Lower lobe of right lung (tissue), 2 donors: Measurements from ENCODE around the gene RAB11FIP2. TPM values are rescaled to one million over a fixed set of nuclear protein-coding genes. Genes with fewer than 3 reads are reported as not detected.

Source experiments
- ATAC-seq, 2 donors: fragments of 200-7000 bp; cut with Tn5 transposase; one replicate each; pipeline ENCODE4 v1.9.1; 2020 to 2022; ENCODE audit warnings: mild to moderate bottlenecking in 2 of 2, moderate library complexity in 2 of 2
- DNase-seq: peaks from one replicate; pipeline ENCODE4 v3.0.0-alpha.2; 2020
- H3K27ac ChIP-seq: fragments of 200-600 bp; one replicate; pipeline ENCODE4 v1.8.0; 2022
- H3K27me3 ChIP-seq: fragments of 200-600 bp; one replicate; pipeline ENCODE4 v1.8.0; 2022; ENCODE audit warnings: low read depth
- H3K36me3 ChIP-seq: fragments of 200-600 bp; one replicate; pipeline ENCODE4 v1.8.0; 2022; ENCODE audit warnings: mild to moderate bottlenecking
- H3K4me1 ChIP-seq: fragments of 200-600 bp; one replicate; pipeline ENCODE4 v1.8.0; 2022
- H3K4me3 ChIP-seq: fragments of 200-600 bp; one replicate; pipeline ENCODE4 v1.8.0; 2022; ENCODE audit warnings: mild to moderate bottlenecking
- H3K9me3 ChIP-seq: fragments of 200-600 bp; one replicate; pipeline ENCODE4 v1.8.0; 2022
- intact Hi-C: fragments of 100-400 bp; cut with DNase I; formaldehyde crosslinking; loops from one replicate; pipeline ENCODE4 v1.11.0; 2022
- long read RNA-seq: library from polyadenylated mRNA; unstranded; transcript quantifications from one replicate; pipeline ENCODE4 v2.0.0, GENCODE V29; 2021
- total RNA-seq: library from RNA; stranded (reverse); fragmentation: NEBNext Ultra II Directional; extraction: Animal tissue kit (Norgen Biotek cat#: 25700); gene quantifications from one replicate; pipeline ENCODE4 v1.2.1, GENCODE V29; 2021
- TF ChIP-seq, protein P1 (sequence below): fragments of 200-600 bp; IDR thresholded peaks from one replicate; pipeline ENCODE4 v1.8.0; 2022; ENCODE audit warnings: antibody characterized with exemption, mild to moderate bottlenecking
- donor health status: DM: no; HTN: yes; CAD: no; lungs with severe emphysema.

RAB11FIP2 gene, protein sequence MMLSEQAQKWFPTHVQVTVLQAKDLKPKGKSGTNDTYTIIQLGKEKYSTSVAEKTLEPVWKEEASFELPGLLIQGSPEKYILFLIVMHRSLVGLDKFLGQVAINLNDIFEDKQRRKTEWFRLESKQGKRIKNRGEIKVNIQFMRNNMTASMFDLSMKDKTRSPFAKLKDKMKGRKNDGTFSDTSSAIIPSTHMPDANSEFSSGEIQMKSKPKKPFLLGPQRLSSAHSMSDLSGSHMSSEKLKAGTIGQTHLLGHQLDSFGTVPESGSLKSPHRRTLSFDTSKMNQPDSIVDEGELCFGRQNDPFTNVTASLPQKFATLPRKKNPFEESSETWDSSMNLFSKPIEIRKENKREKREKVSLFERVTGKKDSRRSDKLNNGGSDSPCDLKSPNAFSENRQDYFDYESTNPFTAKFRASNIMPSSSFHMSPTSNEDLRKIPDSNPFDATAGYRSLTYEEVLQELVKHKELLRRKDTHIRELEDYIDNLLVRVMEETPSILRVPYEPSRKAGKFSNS
- total RNA-seq, result 31.0 TPM
- long read RNA-seq, full-length matches to known transcripts, result 6 of 39 reads
- long read RNA-seq, partial matches to known transcripts, result 32 of 39 reads
- long read RNA-seq, other reads (novel, unspliced or antisense), result 1 of 39 reads

DNA sequence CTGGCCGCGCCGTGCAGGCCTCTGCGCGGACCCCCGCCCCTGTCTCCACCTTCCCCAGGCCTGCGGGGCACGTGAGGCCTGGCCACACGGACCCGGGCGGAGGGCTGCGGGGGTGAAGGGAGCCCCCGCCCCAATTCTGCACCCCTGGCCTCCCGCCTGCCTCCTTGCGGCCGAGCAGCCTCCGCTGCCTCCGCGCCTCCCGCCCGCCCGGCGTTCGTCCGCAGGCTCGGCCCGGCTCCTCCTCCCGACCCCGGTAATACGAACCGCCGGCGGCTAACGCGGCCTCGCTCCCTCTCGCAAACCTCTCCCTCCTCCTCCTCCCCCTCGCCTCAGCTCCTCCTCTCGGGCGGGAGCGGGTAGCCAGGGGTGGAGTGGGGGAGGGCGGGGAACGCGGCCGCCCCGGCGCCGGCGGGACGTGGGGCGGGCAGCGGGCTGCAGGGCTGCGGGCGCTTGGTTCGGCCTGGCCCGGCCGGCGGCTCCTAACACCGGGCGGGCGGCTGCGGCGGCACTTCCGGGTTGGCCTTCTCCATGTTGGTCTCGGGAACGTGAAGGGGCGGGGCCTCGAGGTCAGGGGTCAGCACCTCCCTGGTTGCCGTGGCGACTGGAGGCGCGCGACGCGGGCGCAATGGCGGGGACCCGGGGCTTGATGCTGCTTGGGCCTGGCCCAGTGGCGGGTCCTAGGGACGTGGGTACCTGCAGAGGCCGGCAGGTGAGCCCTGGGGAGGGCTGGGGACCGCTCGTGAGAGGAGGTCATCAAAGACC is at the start of gene RAB11FIP2:
RAB11FIP2 (minus strand) TSS at position 547 of the 762 bp plus-strand sequence. CDS start 778 bp downstream, outside the sequence.
- DNase-seq (peak; percentile 99), ATAC-seq (peak; percentile 96 to 97)
- intact Hi-C loops, result no loop called here
- Histone ChIP-seq H3K27ac (peak within 1 kb of the TSS; percentile 92), H3K4me1 (peaks cover 38% of the 10 kb centered on the region), H3K4me3 (peak within 1 kb of the TSS; percentile 83), H3K27me3 (no peaks in the 10 kb centered on the region), H3K36me3 (no peaks in the 10 kb centered on the region), H3K9me3 (no peaks in the 10 kb centered on the region)
- TF ChIP-seq, protein P1, sequence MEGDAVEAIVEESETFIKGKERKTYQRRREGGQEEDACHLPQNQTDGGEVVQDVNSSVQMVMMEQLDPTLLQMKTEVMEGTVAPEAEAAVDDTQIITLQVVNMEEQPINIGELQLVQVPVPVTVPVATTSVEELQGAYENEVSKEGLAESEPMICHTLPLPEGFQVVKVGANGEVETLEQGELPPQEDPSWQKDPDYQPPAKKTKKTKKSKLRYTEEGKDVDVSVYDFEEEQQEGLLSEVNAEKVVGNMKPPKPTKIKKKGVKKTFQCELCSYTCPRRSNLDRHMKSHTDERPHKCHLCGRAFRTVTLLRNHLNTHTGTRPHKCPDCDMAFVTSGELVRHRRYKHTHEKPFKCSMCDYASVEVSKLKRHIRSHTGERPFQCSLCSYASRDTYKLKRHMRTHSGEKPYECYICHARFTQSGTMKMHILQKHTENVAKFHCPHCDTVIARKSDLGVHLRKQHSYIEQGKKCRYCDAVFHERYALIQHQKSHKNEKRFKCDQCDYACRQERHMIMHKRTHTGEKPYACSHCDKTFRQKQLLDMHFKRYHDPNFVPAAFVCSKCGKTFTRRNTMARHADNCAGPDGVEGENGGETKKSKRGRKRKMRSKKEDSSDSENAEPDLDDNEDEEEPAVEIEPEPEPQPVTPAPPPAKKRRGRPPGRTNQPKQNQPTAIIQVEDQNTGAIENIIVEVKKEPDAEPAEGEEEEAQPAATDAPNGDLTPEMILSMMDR, result peak; percentile 25

DNA sequence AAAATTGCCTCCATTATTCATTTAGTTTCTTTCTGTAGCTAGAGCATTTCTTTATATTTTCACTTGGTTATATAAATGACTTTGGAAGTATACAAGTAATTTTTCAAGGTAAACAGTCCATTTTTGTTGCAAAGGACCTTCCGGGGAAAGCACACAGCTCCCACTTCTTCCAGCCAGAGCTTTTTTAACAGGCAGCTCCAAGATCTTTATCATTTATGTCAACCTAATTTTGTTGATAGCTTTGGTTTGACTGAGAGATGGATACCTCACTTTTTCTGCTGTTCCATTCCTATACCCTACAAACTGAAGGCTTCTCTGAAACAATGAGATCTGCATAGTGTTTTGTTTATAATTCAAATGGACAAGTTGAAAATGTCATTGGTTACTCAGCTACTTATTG is 49.3 kb upstream of the RAB11FIP2 start:
- Histone ChIP-seq H3K4me1 (no peaks in the 10 kb centered on the region), H3K27ac (no peak overlapping the region), H3K36me3 (no peaks in the 10 kb centered on the region), H3K4me3 (no peak overlapping the region), H3K27me3 (no peaks in the 10 kb centered on the region), H3K9me3 (no peaks in the 10 kb centered on the region)
- intact Hi-C loops, result no loop called here
- TF ChIP-seq, protein P1, result no peak
- ATAC-seq (no peak), DNase-seq (no peak)

DNA sequence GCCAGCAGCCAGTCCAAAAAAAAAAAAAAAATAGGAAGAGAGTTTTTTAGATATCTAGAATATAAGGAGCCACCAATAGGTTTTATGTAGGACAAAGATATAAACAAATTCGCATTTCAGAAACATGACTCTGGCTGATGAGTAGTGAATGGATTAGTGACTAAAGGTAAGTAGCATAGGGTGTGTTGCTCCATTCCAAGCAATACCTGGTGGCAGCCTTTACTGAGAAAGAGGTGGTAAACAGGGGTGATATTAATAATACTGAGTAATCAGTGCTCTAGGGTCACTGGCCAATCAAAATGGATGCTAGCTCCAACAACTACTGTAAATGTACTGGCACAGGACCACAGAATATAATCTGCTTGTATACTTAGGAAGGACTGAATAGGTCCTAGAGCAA is 45.5 kb upstream of the RAB11FIP2 start:
- intact Hi-C loops, result no loop called here

DNA sequence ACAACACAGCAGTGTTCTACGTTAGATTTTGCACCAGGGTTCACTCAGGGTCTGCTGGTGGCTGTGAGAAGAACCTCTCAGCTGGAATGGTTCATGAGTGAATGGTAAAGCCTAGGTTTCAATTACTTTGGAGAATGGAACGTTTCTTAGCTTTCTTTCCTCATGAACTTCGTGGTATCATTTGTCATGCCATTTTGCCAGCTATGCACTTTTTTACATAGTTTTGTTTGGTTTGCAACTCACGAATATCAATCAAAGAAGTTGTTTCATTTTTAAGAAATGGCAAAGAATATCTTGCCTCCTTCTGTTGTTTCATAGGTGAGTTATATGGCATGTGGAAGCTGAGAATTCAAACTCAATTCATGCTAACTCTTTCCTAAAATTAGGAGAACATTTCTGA is 34.1 kb upstream of the RAB11FIP2 start:
- no peak for DNase-seq
- Histone ChIP-seq H3K27me3 (no peaks in the 10 kb centered on the region), H3K36me3 (no peaks in the 10 kb centered on the region), H3K9me3 (no peaks in the 10 kb centered on the region), H3K4me1 (no peaks in the 10 kb centered on the region), H3K27ac (no peak overlapping the region), H3K4me3 (no peak overlapping the region)
- intact Hi-C loops, result no loop called here
- TF ChIP-seq, protein P1, result no peak
- ATAC-seq, result no peak

More for the DNA sequence above, 45.5 kb upstream of the RAB11FIP2 start:
- no peaks in the 10 kb centered on the region for H3K27me3 ChIP-seq
- no peak overlapping the region for H3K27ac ChIP-seq
- no peaks in the 10 kb centered on the region for H3K9me3 ChIP-seq
- no peak overlapping the region for H3K4me3 ChIP-seq
- no peak for ATAC-seq
- TF ChIP-seq, protein P1, result no peak
- H3K36me3 ChIP-seq, result no peaks in the 10 kb centered on the region
- DNase-seq, result no peak
- no peaks in the 10 kb centered on the region for H3K4me1 ChIP-seq

DNA sequence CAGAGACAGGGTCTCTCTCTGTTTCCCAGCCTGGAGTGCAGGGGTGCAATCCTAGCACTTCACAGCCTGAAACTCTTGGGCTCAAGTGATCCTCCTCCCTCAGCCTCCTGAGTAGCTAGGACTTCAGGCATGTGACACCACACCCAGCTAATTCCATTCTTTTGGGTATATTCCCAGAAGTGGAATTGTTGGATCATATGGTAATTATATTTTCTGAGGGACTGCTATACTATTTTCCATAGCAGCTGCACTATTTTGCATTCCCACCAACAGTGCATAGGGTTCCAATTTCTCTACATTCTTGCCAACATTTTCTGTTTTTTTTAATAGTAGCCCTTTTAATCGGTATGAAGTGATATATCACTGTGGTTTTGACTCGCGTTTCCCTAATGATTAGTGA is 30.0 kb upstream of the RAB11FIP2 start:
- Histone ChIP-seq H3K27me3 (no peaks in the 10 kb centered on the region), H3K27ac (no peak overlapping the region), H3K36me3 (no peaks in the 10 kb centered on the region), H3K4me1 (no peaks in the 10 kb centered on the region), H3K4me3 (no peak overlapping the region), H3K9me3 (no peaks in the 10 kb centered on the region)
- TF ChIP-seq, protein P1, result no peak
- no peak for ATAC-seq
- intact Hi-C loops, result no loop called here
- no peak for DNase-seq
